Activated naive CD8-positive, alpha-beta T cell treated with anti-CD3 and anti-CD28 coated beads, Interleukin-2, amount 10 ng/mL, durations not matched to agents 7 days and 5 days (primary cell): ENCODE measurements around the gene STH. TPM values are rescaled to one million over a fixed set of nuclear protein-coding genes. Genes with fewer than 3 reads are reported as not detected.

Source experiments
- ATAC-seq: fragments of 150-1000 bp; cut with Tn5 transposase; one replicate; pipeline ENCODE4 v1.10.0; 2021; ENCODE audit warnings: low read depth, moderate library complexity
- POLR2A ChIA-PET: fragments of 350-600 bp; sonication (Branson Sonifier 250); formaldehyde crosslinking; loops from one replicate; lab custom pipeline; 2021; ENCODE audit warnings: antibody characterized with exemption; lab: Charles Lee
- DNase-seq: peaks from one replicate; pipeline ENCODE4 v3.0.0; 2021
- H3K27ac Mint-ChIP-seq: one replicate; pipeline ENCODE4 v1.8.0; 2022; ENCODE audit warnings: mild to moderate bottlenecking, mixed read lengths
- H3K27me3 Mint-ChIP-seq: one replicate; pipeline ENCODE4 v1.8.0; 2022; ENCODE audit warnings: mild to moderate bottlenecking, moderate library complexity, mixed read lengths
- H3K36me3 Mint-ChIP-seq: one replicate; pipeline ENCODE4 v1.8.0; 2021; ENCODE audit warnings: mild to moderate bottlenecking, mixed read lengths
- H3K4me1 Mint-ChIP-seq: one replicate; pipeline ENCODE4 v1.8.0; 2021; ENCODE audit warnings: mixed read lengths
- H3K4me3 Mint-ChIP-seq: one replicate; pipeline ENCODE4 v1.8.0; 2022; ENCODE audit warnings: mild to moderate bottlenecking, moderate library complexity, mixed read lengths
- H3K9me3 Mint-ChIP-seq: one replicate; pipeline ENCODE4 v1.8.0; 2021; ENCODE audit warnings: mixed read lengths
- total RNA-seq, 2 experiments: library from RNA; stranded (reverse); gene quantifications; one replicate each; pipeline ENCODE4 v1.2.3, GENCODE V29; 2021

Gene STH
- total RNA-seq, 2 experiments from 2014 or later, result not detected

DNA sequence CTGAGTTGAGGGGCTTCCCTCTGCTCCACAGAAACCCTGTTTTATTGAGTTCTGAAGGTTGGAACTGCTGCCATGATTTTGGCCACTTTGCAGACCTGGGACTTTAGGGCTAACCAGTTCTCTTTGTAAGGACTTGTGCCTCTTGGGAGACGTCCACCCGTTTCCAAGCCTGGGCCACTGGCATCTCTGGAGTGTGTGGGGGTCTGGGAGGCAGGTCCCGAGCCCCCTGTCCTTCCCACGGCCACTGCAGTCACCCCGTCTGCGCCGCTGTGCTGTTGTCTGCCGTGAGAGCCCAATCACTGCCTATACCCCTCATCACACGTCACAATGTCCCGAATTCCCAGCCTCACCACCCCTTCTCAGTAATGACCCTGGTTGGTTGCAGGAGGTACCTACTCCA lies 26.0 kb downstream of the STH start:
- H3K4me1 Mint-ChIP-seq, result peaks cover 14% of the 10 kb centered on the region
- no peak overlapping the region for H3K27ac Mint-ChIP-seq
- DNase-seq (no peak), ATAC-seq (no peak)
- POLR2A ChIA-PET, result no interaction called here
- H3K4me3 Mint-ChIP-seq, result no peak overlapping the region
- peaks cover 6% of the 10 kb centered on the region for H3K36me3 Mint-ChIP-seq
- H3K27me3 Mint-ChIP-seq, result no peaks in the 10 kb centered on the region
- H3K9me3 Mint-ChIP-seq, result no peaks in the 10 kb centered on the region

DNA sequence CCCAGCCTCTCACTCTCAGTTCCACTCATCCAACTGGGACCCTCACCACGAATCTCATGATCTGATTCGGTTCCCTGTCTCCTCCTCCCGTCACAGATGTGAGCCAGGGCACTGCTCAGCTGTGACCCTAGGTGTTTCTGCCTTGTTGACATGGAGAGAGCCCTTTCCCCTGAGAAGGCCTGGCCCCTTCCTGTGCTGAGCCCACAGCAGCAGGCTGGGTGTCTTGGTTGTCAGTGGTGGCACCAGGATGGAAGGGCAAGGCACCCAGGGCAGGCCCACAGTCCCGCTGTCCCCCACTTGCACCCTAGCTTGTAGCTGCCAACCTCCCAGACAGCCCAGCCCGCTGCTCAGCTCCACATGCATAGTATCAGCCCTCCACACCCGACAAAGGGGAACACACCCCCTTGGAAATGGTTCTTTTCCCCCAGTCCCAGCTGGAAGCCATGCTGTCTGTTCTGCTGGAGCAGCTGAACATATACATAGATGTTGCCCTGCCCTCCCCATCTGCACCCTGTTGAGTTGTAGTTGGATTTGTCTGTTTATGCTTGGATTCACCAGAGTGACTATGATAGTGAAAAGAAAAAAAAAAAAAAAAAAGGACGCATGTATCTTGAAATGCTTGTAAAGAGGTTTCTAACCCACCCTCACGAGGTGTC lies 26.6 kb downstream of the STH start:
- peak overlapping the region; percentile 52 for H3K27ac Mint-ChIP-seq
- no peak for DNase-seq
- no peaks in the 10 kb centered on the region for H3K9me3 Mint-ChIP-seq
- H3K36me3 Mint-ChIP-seq, result peaks cover 7% of the 10 kb centered on the region
- H3K4me1 Mint-ChIP-seq, result peaks cover 10% of the 10 kb centered on the region
- POLR2A ChIA-PET, result interaction anchor here (0.7 kb wide), 1 partner anchor 187 kb away, joined by 5 read pairs; no protein-coding TSS in a partner anchor
- no peak for ATAC-seq
- no peaks in the 10 kb centered on the region for H3K27me3 Mint-ChIP-seq
- no peak overlapping the region for H3K4me3 Mint-ChIP-seq

DNA sequence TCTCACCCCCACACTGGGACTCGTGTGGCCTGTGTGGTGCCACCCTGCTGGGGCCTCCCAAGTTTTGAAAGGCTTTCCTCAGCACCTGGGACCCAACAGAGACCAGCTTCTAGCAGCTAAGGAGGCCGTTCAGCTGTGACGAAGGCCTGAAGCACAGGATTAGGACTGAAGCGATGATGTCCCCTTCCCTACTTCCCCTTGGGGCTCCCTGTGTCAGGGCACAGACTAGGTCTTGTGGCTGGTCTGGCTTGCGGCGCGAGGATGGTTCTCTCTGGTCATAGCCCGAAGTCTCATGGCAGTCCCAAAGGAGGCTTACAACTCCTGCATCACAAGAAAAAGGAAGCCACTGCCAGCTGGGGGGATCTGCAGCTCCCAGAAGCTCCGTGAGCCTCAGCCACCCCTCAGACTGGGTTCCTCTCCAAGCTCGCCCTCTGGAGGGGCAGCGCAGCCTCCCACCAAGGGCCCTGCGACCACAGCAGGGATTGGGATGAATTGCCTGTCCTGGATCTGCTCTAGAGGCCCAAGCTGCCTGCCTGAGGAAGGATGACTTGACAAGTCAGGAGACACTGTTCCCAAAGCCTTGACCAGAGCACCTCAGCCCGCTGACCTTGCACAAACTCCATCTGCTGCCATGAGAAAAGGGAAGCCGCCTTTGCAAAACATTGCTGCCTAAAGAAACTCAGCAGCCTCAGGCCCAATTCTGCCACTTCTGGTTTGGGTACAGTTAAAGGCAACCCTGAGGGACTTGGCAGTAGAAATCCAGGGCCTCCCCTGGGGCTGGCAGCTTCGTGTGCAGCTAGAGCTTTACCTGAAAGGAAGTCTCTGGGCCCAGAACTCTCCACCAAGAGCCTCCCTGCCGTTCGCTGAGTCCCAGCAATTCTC lies 27.4 kb downstream of the STH start:
- DNase-seq (no peak), ATAC-seq (no peak)
- Mint-ChIP-seq H3K36me3 (peaks cover 12% of the 10 kb centered on the region), H3K27ac (no peak overlapping the region), H3K4me1 (peaks cover 11% of the 10 kb centered on the region), H3K27me3 (no peaks in the 10 kb centered on the region), H3K9me3 (no peaks in the 10 kb centered on the region), H3K4me3 (no peak overlapping the region)
- POLR2A ChIA-PET, result no interaction called here

DNA sequence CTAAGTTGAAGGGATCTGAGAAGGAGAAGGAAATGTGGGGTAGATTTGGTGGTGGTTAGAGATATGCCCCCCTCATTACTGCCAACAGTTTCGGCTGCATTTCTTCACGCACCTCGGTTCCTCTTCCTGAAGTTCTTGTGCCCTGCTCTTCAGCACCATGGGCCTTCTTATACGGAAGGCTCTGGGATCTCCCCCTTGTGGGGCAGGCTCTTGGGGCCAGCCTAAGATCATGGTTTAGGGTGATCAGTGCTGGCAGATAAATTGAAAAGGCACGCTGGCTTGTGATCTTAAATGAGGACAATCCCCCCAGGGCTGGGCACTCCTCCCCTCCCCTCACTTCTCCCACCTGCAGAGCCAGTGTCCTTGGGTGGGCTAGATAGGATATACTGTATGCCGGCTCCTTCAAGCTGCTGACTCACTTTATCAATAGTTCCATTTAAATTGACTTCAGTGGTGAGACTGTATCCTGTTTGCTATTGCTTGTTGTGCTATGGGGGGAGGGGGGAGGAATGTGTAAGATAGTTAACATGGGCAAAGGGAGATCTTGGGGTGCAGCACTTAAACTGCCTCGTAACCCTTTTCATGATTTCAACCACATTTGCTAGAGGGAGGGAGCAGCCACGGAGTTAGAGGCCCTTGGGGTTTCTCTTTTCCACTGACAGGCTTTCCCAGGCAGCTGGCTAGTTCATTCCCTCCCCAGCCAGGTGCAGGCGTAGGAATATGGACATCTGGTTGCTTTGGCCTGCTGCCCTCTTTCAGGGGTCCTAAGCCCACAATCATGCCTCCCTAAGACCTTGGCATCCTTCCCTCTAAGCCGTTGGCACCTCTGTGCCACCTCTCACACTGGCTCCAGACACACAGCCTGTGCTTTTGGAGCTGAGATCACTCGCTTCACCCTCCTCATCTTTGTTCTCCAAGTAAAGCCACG lies 28.3 kb downstream of the STH start:
- H3K9me3 Mint-ChIP-seq, result no peaks in the 10 kb centered on the region
- no peaks in the 10 kb centered on the region for H3K27me3 Mint-ChIP-seq
- no peak overlapping the region for H3K4me3 Mint-ChIP-seq
- ATAC-seq (no peak), DNase-seq (no peak)
- H3K27ac Mint-ChIP-seq, result peak overlapping the region; percentile 34
- H3K36me3 Mint-ChIP-seq, result peaks cover 13% of the 10 kb centered on the region
- peaks cover 11% of the 10 kb centered on the region for H3K4me1 Mint-ChIP-seq
- POLR2A ChIA-PET, result no interaction called here

DNA sequence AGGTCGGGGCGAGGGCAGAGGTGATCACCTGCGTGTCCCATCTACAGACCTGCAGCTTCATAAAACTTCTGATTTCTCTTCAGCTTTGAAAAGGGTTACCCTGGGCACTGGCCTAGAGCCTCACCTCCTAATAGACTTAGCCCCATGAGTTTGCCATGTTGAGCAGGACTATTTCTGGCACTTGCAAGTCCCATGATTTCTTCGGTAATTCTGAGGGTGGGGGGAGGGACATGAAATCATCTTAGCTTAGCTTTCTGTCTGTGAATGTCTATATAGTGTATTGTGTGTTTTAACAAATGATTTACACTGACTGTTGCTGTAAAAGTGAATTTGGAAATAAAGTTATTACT lies 28.9 kb downstream of the STH start:
- POLR2A ChIA-PET, result no interaction called here

DNA sequence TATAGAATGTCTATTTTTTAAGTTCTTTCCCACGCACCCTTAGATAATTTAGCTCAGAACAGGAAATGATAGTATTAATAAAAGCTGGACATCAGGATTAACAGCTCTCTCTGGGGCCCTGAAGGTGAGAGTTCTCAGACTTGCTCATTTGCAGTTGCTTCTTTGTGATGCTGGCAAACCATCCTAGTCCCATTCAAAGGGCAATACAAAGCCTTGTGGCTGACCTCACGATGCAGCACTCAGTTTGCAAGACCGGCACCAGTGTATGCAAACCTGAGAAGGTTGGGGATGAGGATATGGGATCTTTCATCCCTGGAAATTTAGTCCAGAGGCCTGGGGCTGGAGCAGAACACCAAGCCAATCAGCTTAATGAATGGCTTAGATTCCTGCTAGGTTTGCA lies 29.3 kb downstream of the STH start:
- DNase-seq (no peak), ATAC-seq (no peak)
- Mint-ChIP-seq H3K4me1 (peaks cover 11% of the 10 kb centered on the region), H3K27me3 (no peaks in the 10 kb centered on the region), H3K4me3 (no peak overlapping the region), H3K9me3 (no peaks in the 10 kb centered on the region), H3K27ac (no peak overlapping the region), H3K36me3 (peaks cover 16% of the 10 kb centered on the region)
- POLR2A ChIA-PET, result no interaction called here

More for the DNA sequence above, 28.9 kb downstream of the STH start:
- DNase-seq, result no peak
- Mint-ChIP-seq H3K36me3 (peaks cover 16% of the 10 kb centered on the region), H3K4me1 (peaks cover 11% of the 10 kb centered on the region), H3K27ac (no peak overlapping the region), H3K27me3 (no peaks in the 10 kb centered on the region), H3K4me3 (no peak overlapping the region), H3K9me3 (no peaks in the 10 kb centered on the region)
- no peak for ATAC-seq

DNA sequence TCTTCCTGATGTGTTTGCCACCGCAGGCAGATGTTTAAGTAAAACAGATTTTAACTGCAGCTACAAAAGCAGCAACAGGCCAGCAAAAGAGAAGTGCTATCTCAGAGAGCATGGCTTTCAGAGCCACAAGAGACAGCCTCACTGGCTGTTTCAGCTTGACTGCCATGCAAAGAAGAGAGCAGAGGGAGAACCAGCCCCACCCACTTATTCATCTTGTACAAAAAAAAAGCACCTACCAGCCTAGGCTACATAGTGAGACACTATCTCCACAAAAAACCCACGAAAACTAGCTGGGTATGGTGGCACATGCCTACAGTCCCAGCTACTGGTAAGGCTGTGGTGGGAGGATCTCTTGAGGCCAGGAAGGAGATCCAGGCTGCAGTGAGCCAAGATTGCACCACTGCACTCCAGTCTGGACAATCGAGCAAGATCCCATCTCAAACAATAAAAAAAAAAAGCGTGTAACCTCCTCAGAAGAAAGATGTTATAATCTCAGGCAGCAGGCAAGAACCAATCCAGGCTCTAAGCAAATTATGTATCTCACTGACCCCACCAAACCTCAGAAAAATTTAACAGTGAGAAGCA lies 30.0 kb downstream of the STH start:
- no peak overlapping the region for H3K27ac Mint-ChIP-seq
- no peaks in the 10 kb centered on the region for H3K27me3 Mint-ChIP-seq
- H3K4me3 Mint-ChIP-seq, result no peak overlapping the region
- DNase-seq, result no peak
- POLR2A ChIA-PET, result no interaction called here
- no peak for ATAC-seq
- peaks cover 16% of the 10 kb centered on the region for H3K36me3 Mint-ChIP-seq
- no peaks in the 10 kb centered on the region for H3K9me3 Mint-ChIP-seq
- H3K4me1 Mint-ChIP-seq, result peaks cover 11% of the 10 kb centered on the region

DNA sequence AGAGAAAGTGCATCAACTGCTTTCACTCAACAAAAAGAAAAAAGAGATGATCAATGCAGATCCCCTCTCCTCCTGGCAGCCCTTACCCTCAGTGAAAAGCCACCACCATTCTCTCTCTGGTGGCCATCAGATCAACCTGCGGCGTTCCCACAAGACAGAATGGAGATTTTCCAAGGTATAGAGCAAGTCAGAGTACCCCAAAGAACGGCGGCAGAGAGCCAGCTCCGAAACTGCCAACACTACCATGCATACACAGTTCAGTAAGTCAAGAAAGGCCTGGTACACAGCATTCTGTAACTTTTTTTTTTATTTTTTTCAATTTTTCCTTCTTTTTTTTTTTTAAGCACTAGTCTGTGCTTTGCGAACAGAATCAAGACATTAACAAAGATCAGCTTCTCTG lies 30.6 kb downstream of the STH start:
- no peaks in the 10 kb centered on the region for H3K9me3 Mint-ChIP-seq
- peaks cover 18% of the 10 kb centered on the region for H3K36me3 Mint-ChIP-seq
- no peak for DNase-seq
- no peak for ATAC-seq
- no peak overlapping the region for H3K27ac Mint-ChIP-seq
- H3K27me3 Mint-ChIP-seq, result no peaks in the 10 kb centered on the region
- POLR2A ChIA-PET, result no interaction called here
- peaks cover 11% of the 10 kb centered on the region for H3K4me1 Mint-ChIP-seq
- H3K4me3 Mint-ChIP-seq, result no peak overlapping the region

DNA sequence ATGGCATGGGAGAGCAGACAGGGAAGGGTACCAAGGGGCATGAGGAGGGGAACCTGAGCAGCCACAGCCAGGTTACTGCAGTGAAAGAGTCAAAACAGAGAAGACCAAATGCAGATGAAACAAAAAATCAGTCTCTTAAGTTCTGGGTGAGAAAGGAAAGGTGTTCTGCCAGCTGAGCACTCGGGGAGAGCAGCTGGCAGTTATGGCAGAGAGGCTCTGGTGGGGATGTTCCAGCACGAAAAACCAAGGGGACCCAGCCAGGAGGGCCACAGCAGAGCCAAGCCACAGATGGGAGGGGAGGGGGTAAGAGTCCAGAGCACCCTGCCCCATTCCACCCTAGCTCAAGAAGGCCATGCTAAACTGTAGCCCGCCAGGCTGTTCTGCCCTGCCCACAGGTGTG lies 31.7 kb downstream of the STH start:
- Mint-ChIP-seq H3K36me3 (peaks cover 19% of the 10 kb centered on the region), H3K27me3 (no peaks in the 10 kb centered on the region), H3K9me3 (no peaks in the 10 kb centered on the region), H3K4me1 (peaks cover 16% of the 10 kb centered on the region), H3K27ac (peak overlapping the region; percentile 31), H3K4me3 (no peak overlapping the region)
- no peak for DNase-seq
- no peak for ATAC-seq
- POLR2A ChIA-PET, result no interaction called here

DNA sequence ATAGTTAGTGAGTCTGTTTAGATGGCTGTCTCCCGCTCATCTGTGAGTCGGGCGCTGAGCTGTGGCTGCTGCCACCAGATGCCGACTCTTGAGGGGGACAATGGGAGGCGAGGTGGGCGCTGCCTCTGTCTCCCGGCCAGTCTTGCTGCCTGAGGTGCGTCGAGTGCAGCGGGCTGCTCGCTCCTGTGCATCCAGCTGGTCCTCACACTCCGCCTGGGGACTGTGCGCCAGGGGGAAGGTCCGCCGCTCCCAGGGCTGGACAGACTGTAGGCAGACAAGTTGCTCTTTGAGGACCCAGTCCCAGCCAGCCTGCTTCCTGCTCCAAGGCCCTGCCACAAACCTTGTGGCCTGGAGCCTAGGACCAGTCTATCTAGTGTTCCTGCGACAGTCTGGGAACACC lies 32.4 kb downstream of the STH start:
- peaks cover 19% of the 10 kb centered on the region for H3K36me3 Mint-ChIP-seq
- H3K27ac Mint-ChIP-seq, result no peak overlapping the region
- peaks cover 16% of the 10 kb centered on the region for H3K4me1 Mint-ChIP-seq

DNA sequence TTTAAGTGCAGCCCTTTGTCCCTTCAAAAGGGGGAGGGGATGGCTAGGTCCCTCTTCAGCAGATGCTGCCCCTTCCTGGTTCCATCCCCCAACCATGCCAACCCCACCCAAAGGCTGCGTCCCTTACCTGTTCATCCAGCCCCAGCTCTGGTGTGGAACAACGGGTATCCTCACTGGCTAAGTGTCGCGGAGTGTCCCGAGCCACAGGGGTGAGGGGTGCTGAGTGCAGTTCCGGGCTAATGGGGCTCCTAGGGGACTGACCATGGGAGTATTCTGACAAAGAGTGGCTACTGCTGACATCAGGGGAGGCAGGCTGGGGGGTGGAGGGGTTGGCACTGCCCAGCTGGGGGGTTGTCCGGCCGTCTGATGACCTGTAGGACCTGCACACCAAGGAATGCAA lies 32.9 kb downstream of the STH start:
- ATAC-seq, result no peak
- no peak for DNase-seq
- no peak overlapping the region for H3K27ac Mint-ChIP-seq
- no peaks in the 10 kb centered on the region for H3K9me3 Mint-ChIP-seq
- H3K27me3 Mint-ChIP-seq, result no peaks in the 10 kb centered on the region
- peaks cover 22% of the 10 kb centered on the region for H3K36me3 Mint-ChIP-seq
- H3K4me1 Mint-ChIP-seq, result peaks cover 18% of the 10 kb centered on the region
- POLR2A ChIA-PET, result no interaction called here
- no peak overlapping the region for H3K4me3 Mint-ChIP-seq

More for the DNA sequence above, 32.4 kb downstream of the STH start:
- POLR2A ChIA-PET, result no interaction called here
- no peaks in the 10 kb centered on the region for H3K27me3 Mint-ChIP-seq
- no peaks in the 10 kb centered on the region for H3K9me3 Mint-ChIP-seq
- ATAC-seq, result no peak
- no peak overlapping the region for H3K4me3 Mint-ChIP-seq
- DNase-seq, result no peak

DNA sequence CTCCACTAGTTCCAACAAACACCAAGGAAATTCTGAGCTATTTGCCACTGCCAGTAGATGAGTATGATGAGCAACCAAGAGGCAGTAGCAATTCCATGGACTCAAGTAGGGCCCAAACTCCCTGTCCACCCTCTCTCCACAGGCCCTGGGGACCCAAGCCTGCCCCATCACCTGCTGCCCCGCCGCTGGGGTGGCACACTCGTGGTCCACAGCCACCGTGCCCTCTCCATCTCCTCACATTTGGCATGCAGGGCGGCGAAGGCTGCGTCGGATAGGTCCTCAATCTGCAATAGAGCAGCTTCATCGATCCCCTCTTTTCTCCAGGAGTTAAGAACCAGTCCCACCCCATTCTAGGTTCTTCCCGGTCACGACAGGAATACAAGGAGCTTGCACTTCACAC lies 33.9 kb downstream of the STH start:
- no peaks in the 10 kb centered on the region for H3K9me3 Mint-ChIP-seq
- POLR2A ChIA-PET, result interaction anchor here (0.7 kb wide), 1 partner anchor 11 kb away, joined by 3 read pairs; no protein-coding TSS in a partner anchor
- no peak overlapping the region for H3K27ac Mint-ChIP-seq
- ATAC-seq, result no peak
- H3K4me1 Mint-ChIP-seq, result peaks cover 12% of the 10 kb centered on the region
- H3K27me3 Mint-ChIP-seq, result no peaks in the 10 kb centered on the region
- DNase-seq, result no peak
- H3K4me3 Mint-ChIP-seq, result no peak overlapping the region
- H3K36me3 Mint-ChIP-seq, result peaks cover 26% of the 10 kb centered on the region

DNA sequence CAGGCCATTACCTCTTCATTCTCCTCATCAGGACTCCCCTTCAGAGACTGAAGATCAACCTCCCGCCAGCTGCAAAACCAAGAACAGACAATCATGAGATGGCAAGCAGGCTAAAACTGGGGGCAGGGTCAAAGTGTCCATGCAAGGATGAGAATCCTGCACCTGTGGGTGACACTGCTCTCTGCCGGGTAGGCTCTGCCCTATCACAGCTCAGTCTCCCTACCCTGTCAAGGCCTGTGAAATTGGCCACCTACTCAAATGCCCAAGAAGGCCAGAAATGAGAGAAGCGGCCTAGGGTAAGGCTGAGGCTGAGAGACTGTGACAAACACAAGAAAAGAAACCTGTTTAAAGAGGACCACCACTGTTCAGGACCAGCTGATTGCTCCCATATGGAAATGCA lies 34.3 kb downstream of the STH start:
- H3K4me3 Mint-ChIP-seq, result no peak overlapping the region
- DNase-seq (no peak), ATAC-seq (no peak)
- H3K4me1 Mint-ChIP-seq, result peaks cover 14% of the 10 kb centered on the region
- POLR2A ChIA-PET, result interaction anchor here (0.7 kb wide), 1 partner anchor 11 kb away, joined by 3 read pairs; no protein-coding TSS in a partner anchor
- peaks cover 30% of the 10 kb centered on the region for H3K36me3 Mint-ChIP-seq
- H3K27me3 Mint-ChIP-seq, result no peaks in the 10 kb centered on the region
- no peaks in the 10 kb centered on the region for H3K9me3 Mint-ChIP-seq
- no peak overlapping the region for H3K27ac Mint-ChIP-seq
